Measurements from ENCODE around the gene FALEC.
"Not testable (repeated sequence)": the region's sequence is repeated elsewhere in the genome, so short reads cannot be mapped to it uniquely, and the experiment has no call there.

The FALEC gene

DNA sequence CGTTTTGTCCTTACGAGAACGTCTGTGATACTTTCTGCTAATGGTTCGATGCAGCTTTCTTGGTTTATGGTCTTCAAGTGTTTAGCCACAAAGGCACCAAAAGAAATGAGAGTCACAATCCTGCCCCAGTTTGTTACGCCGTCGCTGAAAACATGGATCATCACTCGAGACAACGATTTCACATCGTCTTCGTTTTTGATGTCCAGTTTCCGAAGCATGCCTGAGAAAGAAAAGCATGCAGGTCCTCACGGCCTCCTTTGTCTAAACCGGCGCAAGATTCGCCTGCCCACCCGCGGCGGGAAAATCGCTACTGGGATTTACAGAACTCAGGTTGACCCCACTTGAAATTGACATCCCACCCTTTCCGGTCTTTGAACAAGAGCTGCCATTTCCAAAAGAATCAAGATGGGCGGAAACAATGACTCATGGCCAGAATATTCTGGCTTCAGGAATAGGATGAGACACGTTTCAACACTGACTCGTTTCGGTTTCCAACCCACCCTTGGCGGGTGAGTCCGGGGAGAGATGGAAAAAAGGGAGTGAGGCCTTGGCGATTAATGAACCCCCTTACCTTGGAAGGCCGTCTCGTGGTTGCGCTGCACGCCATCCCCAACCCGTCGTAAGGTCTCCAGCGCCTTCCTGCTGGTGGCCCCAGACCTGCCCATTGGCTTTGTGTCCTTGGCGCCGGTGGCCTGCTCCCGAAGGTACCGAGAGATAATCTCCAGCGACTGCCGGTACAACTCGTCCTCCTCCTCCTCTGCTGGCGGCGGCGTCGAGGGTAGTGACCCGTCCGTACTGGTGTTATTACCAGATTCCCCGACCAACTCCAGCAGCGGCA lies 62.9 kb downstream of the FALEC start:
- Mint-ChIP-seq H3K27ac (peak overlapping the region; percentile 95), H3K4me1 (peaks cover 41% of the 10 kb centered on the region), H3K27me3 (no peaks in the 10 kb centered on the region), H3K36me3 (peaks cover 59% of the 10 kb centered on the region), H3K4me3 (peak overlapping the region; percentile 99), H3K9me3 (no peaks in the 10 kb centered on the region)
- ATAC-seq: peak; percentile 0

DNA sequence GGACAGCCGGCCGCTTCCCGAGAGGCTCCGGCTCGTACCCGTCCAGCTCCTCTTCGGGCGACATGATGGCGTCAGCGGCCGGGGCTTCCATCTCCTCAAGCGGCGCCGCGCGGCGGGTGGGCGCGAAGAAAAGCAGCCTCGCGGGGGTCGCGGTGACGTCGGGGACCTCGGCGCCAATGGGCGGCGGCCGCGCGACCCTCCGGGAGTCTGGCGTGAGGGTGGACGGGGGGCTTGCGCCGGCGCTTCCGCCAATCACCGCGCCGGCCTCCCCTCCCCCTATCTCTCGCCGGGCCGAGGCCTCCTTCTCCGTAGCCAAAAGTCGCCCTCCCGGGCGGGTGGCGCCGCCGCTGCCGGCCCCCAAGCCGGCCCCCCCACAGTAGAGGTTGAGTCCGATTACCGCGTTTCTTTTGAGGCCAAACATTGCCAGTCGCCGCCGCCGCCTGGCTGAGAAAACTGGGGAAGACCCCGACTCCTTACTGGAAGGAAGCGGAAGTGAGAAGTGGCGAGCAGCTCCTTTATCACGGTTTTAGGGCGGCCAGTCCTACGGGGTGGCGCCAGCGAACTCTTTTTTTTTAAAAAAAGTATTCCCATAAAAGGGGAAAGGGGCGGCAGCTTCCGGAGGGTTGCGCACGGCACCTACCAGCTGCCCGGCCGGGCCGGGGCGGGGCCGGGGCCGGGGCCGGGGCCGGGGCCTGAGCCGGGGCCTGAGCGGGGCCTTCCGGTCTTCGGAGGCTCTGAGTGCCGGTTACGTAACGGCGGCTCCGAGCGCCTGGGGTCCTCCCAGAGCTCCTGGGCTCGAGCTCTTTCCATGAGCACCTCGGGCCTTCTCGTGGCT lies 63.8 kb downstream of the FALEC start, which contains the start of gene MCL1:
Gene MCL1, minus strand, starts transcription at position 501 of the 835 bp plus-strand sequence. Its CDS starts 80 bp downstream, at position 421.
- no peaks in the 10 kb centered on the region for H3K27me3 Mint-ChIP-seq
- ATAC-seq: peak; percentile 98

DNA sequence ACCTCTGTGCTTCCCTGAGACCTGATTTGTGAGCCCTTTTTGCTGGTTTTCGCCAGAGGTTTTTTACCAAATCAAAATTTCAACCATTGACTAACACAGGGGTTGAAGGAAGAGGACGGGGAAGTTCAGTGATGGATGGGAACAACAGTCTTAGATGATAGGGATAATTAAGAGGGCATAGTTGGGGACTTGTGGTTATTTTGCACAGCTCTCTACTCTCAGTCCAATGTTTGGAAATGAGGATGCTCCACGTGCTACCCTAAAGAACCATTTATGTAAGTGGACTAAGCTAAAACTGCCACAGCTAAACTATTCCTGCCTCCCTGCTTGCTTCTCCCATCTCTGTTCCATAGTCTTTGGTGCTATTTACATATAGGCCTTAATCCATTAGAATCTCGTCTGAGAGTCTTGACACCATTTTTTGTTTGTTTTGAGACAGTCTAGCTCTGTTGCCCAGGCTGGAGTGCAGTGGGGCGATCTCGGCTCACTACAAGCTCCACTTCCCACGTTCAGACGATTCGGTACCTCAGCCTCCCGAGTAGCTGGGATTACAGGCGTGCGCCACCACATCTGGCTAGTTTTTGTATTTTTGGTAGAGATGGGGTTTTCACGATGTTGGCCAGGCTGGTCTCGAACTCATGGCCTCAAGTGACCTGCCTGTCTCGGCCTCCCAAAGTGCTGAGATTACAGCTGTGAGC lies 64.5 kb downstream of the FALEC start:
- no peaks in the 10 kb centered on the region for H3K27me3 Mint-ChIP-seq

More for the DNA sequence above, 63.8 kb downstream of the FALEC start, which contains the start of gene MCL1:
- Mint-ChIP-seq H3K36me3 (peaks cover 52% of the 10 kb centered on the region), H3K27ac (peak within 1 kb of the TSS; percentile 95), H3K9me3 (no peaks in the 10 kb centered on the region), H3K4me3 (peak within 1 kb of the TSS; percentile 99), H3K4me1 (peaks cover 41% of the 10 kb centered on the region)

DNA sequence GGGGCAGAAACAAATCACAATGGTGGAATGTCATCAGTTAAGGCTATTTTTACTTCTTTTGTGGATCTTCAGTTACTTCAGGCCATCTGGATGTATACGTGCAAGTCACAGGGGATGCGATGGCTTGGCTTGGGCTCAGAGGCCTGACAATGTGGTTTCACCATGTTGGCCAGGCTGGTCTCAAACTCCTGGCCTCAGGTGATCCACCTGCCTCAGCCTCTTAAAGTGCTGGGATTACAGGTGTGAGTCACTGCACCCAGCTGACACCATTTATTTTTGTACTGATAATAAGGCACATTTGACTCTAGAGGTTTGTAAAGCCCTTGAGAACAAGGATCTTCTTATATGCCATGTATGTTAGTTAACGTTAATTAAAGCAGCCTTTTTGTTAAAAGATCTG lies 65.4 kb downstream of the FALEC start:
- Mint-ChIP-seq H3K4me1 (peaks cover 24% of the 10 kb centered on the region), H3K27ac (peak overlapping the region; percentile 95), H3K36me3 (peaks cover 41% of the 10 kb centered on the region)
- H3K9me3 Mint-ChIP-seq, ATAC-seq, H3K4me3 Mint-ChIP-seq, H3K27me3 Mint-ChIP-seq: not testable (repeated sequence)

More for the DNA sequence above, 64.5 kb downstream of the FALEC start:
- Mint-ChIP-seq H3K9me3 (no peaks in the 10 kb centered on the region), H3K4me1 (peaks cover 33% of the 10 kb centered on the region), H3K4me3 (peak overlapping the region; percentile 99), H3K27ac (peak overlapping the region; percentile 95), H3K36me3 (peaks cover 46% of the 10 kb centered on the region)
- no peak for ATAC-seq

DNA sequence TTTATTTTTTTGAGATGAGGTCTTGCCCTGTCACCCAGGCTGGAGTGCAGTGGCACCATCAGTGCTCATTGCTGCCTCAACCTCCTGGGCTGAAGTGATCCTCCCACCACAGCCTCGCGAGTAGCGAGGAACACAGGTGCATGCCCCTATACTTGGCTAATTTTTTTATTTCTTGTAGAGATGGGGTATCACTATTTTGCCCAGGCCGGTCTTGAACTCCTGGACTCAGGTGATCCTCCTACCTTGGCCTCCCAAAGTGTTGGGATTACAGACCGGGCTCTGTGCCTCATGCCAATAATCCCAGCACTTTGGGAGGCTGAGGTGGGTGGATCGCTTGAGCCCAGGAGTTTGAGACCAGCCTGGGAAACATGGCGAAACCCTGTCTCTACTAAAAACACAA lies 65.9 kb downstream of the FALEC start:
- not testable (repeated sequence) for H3K4me3 Mint-ChIP-seq, H3K27me3 Mint-ChIP-seq, ATAC-seq, H3K9me3 Mint-ChIP-seq, H3K27ac Mint-ChIP-seq
- Mint-ChIP-seq H3K4me1 (peaks cover 21% of the 10 kb centered on the region), H3K36me3 (peaks cover 36% of the 10 kb centered on the region)

DNA sequence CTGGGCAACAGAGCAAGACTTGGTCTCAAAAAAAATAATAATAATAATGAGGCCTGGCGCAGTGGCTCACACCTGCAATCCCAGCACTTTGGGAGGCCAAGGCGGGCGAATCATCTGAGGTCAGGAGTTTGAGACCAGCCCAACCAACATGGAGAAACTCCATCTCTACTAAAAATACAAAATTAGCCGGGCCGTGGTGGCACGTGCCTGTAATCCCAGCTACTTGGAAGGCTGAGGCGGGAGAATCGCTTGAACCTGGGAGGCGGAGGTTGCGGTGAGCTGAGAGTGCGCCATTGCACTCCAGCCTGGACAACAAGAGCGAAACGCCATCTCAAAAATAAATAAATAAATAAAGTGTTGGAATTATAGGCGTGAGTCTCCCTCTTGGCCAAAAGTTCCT lies 66.4 kb downstream of the FALEC start:
- H3K27me3 Mint-ChIP-seq, H3K9me3 Mint-ChIP-seq, ATAC-seq, H3K4me3 Mint-ChIP-seq: not testable (repeated sequence)
- Mint-ChIP-seq H3K27ac (peak overlapping the region; percentile 4), H3K4me1 (peaks cover 21% of the 10 kb centered on the region), H3K36me3 (peaks cover 31% of the 10 kb centered on the region)

DNA sequence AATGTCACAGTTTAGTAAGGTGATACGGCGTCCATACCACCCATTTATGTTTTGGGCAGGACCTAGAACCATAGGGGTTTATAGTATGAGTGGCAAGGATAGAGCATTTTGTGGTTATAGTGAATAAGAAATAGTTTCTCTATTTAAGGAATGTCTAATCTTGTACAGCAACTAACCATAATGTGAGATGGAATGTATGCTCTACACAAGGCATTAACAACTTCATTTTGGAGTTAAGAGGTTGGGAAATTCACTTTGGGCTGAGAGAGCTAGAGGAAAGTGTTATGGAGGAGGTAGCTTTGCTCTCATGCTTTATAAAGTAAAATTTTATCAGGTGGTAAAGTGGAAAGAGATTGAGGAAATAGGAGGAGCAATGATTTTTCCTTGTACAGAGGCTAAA lies 66.8 kb downstream of the FALEC start:
- H3K4me3 Mint-ChIP-seq: no peak overlapping the region

More for the DNA sequence above, 66.8 kb downstream of the FALEC start:
- H3K27me3 Mint-ChIP-seq: no peaks in the 10 kb centered on the region
- peak overlapping the region; percentile 4 for H3K27ac Mint-ChIP-seq
- H3K36me3 Mint-ChIP-seq: peaks cover 27% of the 10 kb centered on the region
- ATAC-seq: no peak
- no peaks in the 10 kb centered on the region for H3K9me3 Mint-ChIP-seq
- peaks cover 21% of the 10 kb centered on the region for H3K4me1 Mint-ChIP-seq

Measured in stimulated activated memory B cell treated with anti-CD40 and anti-IgM and Interleukin-4, amounts not matched to agents 10 μg/mL and 1 μg/mL and 100 μg/mL, for 72 hours (primary cell).